HepG2 (cell line): ENCODE data around the gene DNASE1. TPM values are rescaled to one million over a fixed set of nuclear protein-coding genes. Genes with fewer than 3 reads are reported as not detected.
A peak's percentile ranks its signal among the peaks of the same experiment; 100 is the strongest.

Experiments used
- ASH2L ChIP-seq: fragments of 300-600, 200-600 bp; sonication (generic); IDR thresholded peaks from 2 replicates; pipeline ENCODE4 v1.7.0; 2017; ENCODE audit warnings: low read depth, mild to moderate bottlenecking, moderate library complexity, mixed read lengths, low read length; ENCODE audit not compliant: insufficient read length
- CERS6 ChIP-seq: sonication (generic); formaldehyde crosslinking; IDR thresholded peaks from 2 replicates; pipeline ENCODE4 v1.5.0; 2020; ENCODE audit warnings: missing genetic modification reagents
- GATAD2A ChIP-seq: IDR thresholded peaks from 2 replicates; pipeline ENCODE4 v1.6.1; 2016
- HIVEP1 ChIP-seq: sonication (generic); formaldehyde crosslinking; IDR thresholded peaks from 2 replicates; pipeline ENCODE4 v1.4.0; 2020; ENCODE audit warnings: mild to moderate bottlenecking, missing genetic modification reagents
- HNF4A ChIP-seq: sonication (generic); formaldehyde crosslinking; IDR thresholded peaks from 2 replicates; pipeline ENCODE4 v1.4.0; 2020; ENCODE audit warnings: missing genetic modification reagents
- HNRNPLL ChIP-seq: fragments of 200-400 bp; formaldehyde crosslinking; IDR thresholded peaks from 2 replicates; pipeline ENCODE4 v1.6.1; 2017; ENCODE audit warnings: mild to moderate bottlenecking, low read depth, low read length; ENCODE audit not compliant: poor library complexity, severe bottlenecking
- HOXA3 ChIP-seq: sonication (generic); formaldehyde crosslinking; IDR thresholded peaks from 2 replicates; pipeline ENCODE4 v1.5.0; 2020; ENCODE audit warnings: missing genetic modification reagents
- MXI1 ChIP-seq: IDR thresholded peaks from 3 replicates; pipeline ENCODE4 v1.6.1; 2012; ENCODE audit warnings: low read depth, low read length, inconsistent platforms, borderline replicate concordance
- NAIF1 ChIP-seq: sonication (generic); formaldehyde crosslinking; IDR thresholded peaks from 2 replicates; pipeline ENCODE4 v1.5.0; 2020; ENCODE audit warnings: mild to moderate bottlenecking, missing genetic modification reagents, borderline replicate concordance
- PHB2 ChIP-seq: fragments of 450-650 bp; IDR thresholded peaks from 2 replicates; pipeline ENCODE4 v1.6.1; 2018; ENCODE audit not compliant: partially characterized antibody
- SKIL ChIP-seq: sonication (generic); formaldehyde crosslinking; IDR thresholded peaks from 2 replicates; pipeline ENCODE4 v1.8.0; 2022; ENCODE audit warnings: missing genetic modification reagents, mild to moderate bottlenecking, moderate library complexity, borderline replicate concordance
- TEAD2 ChIP-seq: sonication (generic); formaldehyde crosslinking; IDR thresholded peaks from 2 replicates; pipeline ENCODE4 v1.9.0; 2021; ENCODE audit warnings: missing genetic modification reagents
- ZNF281 ChIP-seq: sonication (generic); formaldehyde crosslinking; IDR thresholded peaks from 2 replicates; pipeline ENCODE4 v1.4.0; 2020; ENCODE audit warnings: missing genetic modification reagents, borderline replicate concordance
- ZNF772 ChIP-seq: sonication (generic); formaldehyde crosslinking; IDR thresholded peaks from 2 replicates; pipeline ENCODE4 v1.5.0; 2020; ENCODE audit warnings: mild to moderate bottlenecking, missing genetic modification reagents
- polyA plus RNA-seq, 8 experiments: library from polyadenylated mRNA; depleted of rRNA in 3 of 8; stranded (reverse) in 7 of 8; unstranded in 1 of 8; fragments of >200 nt; fragmentation: Illumina TruSeq in 4 of 8; extraction: Trizol in 4 of 8; gene quantifications; 2 replicates each; pipeline versions ENCODE4 v1.2.1 to v1.2.3, GENCODE V29; 2011 to 2016; ENCODE audit warnings: low read depth in 4 of 8, missing spikeins in 1 of 8, mixed read lengths in 1 of 8; ENCODE audit not compliant: insufficient read depth in 1 of 8
- total RNA-seq, 5 experiments: library from RNA; depleted of rRNA; stranded (reverse); fragments of >200 nt; fragmentation: Illumina TruSeq; extraction: Trizol; gene quantifications; 2 replicates each; pipeline ENCODE4 v1.2.3, GENCODE V29; 2016; ENCODE audit warnings: low read depth in 1 of 5
- TF ChIP-seq, protein P1 (sequence below): sonication (generic); formaldehyde crosslinking; IDR thresholded peaks from 2 replicates; pipeline ENCODE4 v1.9.0; 2021; ENCODE audit warnings: missing genetic modification reagents, borderline replicate concordance

Gene DNASE1
- total and polyA plus RNA-seq, 2 of the 13 experiments (the other 11 are each of a cell fraction or from before 2014, with no cell fraction given): 7.1 to 11.1 TPM

DNA sequence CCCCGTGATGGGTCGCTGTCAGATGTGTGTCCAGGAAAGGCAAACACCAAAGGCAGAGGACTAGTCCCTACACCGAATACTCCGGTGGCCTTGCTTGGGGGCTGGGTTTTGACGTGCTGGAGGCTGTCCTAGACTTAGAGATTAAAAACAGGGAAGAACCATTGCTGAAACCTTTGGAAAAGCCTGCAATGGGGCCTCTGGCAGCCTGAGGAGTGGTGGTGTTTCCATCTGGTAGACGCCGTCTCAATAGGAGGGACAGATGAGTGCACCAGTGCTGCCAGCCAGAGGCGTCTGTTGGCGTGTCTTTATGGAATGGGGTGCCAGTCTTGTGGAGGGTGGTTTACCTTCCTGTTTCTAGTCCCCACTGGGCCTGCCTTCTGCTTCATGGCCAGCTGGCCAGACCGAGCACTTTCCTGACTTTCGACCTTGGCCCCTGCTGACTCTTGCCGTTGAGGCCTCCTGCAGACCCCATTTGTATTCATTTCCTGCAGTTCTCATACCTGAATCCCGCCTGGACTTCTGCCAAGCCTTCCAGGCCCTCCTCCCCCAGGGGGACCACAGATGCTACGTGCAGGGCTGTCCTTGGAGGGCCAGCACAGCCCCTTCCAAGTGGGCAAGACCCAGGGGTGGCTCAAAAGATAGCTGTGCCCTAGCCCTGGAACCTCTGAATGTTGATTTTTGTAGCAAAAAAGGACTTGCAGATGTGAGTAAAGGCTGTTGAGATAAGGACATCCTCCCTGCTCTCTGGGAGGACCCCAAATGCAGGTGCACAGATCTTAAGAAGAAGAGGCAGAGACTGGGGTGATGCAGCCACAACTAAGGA is 1.9 kb upstream of the DNASE1 start (continued):
- TF ChIP-seq ZNF281 (CRISPR knock-in tag): no peak
- no peak for TF ChIP-seq HIVEP1
- TF ChIP-seq SKIL: peak; percentile 39; the same call in 1 of the 2 replicates
- no peak for TF ChIP-seq HNF4A (CRISPR knock-in tag)
- TF ChIP-seq MXI1: no peak
- no peak for TF ChIP-seq HNRNPLL
- no peak for TF ChIP-seq PHB2
- TF ChIP-seq HOXA3 (CRISPR knock-in tag): peak; percentile 37; the same call in 1 of the 2 replicates
- TF ChIP-seq CERS6 (CRISPR knock-in tag): no peak
- TF ChIP-seq, protein P1, sequence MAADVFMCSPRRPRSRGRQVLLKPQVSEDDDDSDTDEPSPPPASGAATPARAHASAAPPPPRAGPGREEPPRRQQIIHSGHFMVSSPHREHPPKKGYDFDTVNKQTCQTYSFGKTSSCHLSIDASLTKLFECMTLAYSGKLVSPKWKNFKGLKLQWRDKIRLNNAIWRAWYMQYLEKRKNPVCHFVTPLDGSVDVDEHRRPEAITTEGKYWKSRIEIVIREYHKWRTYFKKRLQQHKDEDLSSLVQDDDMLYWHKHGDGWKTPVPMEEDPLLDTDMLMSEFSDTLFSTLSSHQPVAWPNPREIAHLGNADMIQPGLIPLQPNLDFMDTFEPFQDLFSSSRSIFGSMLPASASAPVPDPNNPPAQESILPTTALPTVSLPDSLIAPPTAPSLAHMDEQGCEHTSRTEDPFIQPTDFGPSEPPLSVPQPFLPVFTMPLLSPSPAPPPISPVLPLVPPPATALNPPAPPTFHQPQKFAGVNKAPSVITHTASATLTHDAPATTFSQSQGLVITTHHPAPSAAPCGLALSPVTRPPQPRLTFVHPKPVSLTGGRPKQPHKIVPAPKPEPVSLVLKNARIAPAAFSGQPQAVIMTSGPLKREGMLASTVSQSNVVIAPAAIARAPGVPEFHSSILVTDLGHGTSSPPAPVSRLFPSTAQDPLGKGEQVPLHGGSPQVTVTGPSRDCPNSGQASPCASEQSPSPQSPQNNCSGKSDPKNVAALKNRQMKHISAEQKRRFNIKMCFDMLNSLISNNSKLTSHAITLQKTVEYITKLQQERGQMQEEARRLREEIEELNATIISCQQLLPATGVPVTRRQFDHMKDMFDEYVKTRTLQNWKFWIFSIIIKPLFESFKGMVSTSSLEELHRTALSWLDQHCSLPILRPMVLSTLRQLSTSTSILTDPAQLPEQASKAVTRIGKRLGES (CRISPR knock-in tag): no peak
- TF ChIP-seq ASH2L: no peak
- TF ChIP-seq GATAD2A (CRISPR knock-in tag): 0 out of 2 replicates have a peak, but pooled peaks have one; percentile 17
- TF ChIP-seq NAIF1 (CRISPR knock-in tag): no peak
- no peak for TF ChIP-seq ZNF772 (CRISPR knock-in tag)
- no peak for TF ChIP-seq TEAD2
